Right lobe of liver (tissue), 4 donors: Measurements from ENCODE around the gene SYNM.

Experiments
- CTCF ChIP-seq, 4 donors: fragments of 200-600 bp in 3 of 4; fragments of 450-650 bp in 1 of 4; IDR thresholded peaks; one replicate each; pipeline versions ENCODE4 v1.5.1 to v1.8.0; 2016 to 2022; ENCODE audit warnings: antibody characterized with exemption in 4 of 4, mild to moderate bottlenecking in 2 of 4
- POLR2A ChIP-seq: fragments of 450-650 bp; IDR thresholded peaks from one replicate; pipeline ENCODE4 v1.6.1; 2017; ENCODE audit warnings: antibody characterized with exemption, mild to moderate bottlenecking
- donor health status: DM: no; HTN: no; CAD: no.
- donor health status: DM: no; HTN: no; CAD: no.
- donor health status: DM: no; HTN: yes; CAD: no.

GRCh38 chr15:99130765-99131440 lies 26.0 kb downstream of the SYNM start:
- TF ChIP-seq POLR2A = no peak
- no peak for TF ChIP-seq CTCF (IDR thresholded peaks at IDR 0.05)
